ENCODE data around the gene AFG3L2. TPM values are rescaled to one million over a fixed set of nuclear protein-coding genes. Genes with fewer than 3 reads are reported as not detected.

The AFG3L2 gene
- total RNA-seq, 4 donors from 2014 or later = 18.5 to 53.1 (median 33.7) TPM

DNA sequence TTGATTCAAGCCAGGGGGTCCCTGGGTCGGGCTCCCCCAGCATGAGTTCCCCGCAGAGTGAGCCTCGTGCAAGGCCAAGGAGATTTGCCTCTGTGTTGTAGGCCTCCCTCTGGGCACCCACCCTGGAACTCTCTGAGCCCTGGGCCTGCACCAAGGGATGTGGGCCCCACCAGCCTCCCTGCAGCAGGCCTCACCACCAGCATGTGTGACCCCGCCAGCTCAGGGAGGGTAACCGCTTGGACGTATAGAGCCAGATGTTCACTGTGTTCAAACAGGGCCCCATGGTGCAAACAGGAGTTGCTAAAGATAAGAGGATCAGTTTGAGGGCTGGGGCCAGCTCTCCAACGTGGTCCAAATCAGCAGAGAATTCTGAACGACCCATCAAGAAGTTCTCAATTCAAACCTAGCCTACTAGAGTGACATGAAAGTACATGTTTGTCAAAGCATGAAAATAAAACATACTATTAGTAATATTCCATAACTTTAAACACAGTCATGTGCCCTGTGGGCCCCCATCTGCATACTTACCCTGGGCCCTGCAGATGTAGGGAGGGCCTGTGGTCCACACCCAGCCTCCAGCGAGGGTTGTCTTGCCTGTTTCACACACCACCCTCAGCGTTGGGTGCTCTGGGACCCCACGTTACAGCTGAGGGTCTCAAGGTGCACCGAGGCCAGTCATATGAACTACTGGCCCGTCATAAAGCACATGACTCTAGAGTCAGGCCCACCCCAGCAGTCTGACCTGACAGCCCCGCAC is 74.5 kb downstream of the AFG3L2 start:
- TF ChIP-seq POLR2A (IDR thresholded peaks at IDR 0.05) = no peak
- TF ChIP-seq, protein P1, sequence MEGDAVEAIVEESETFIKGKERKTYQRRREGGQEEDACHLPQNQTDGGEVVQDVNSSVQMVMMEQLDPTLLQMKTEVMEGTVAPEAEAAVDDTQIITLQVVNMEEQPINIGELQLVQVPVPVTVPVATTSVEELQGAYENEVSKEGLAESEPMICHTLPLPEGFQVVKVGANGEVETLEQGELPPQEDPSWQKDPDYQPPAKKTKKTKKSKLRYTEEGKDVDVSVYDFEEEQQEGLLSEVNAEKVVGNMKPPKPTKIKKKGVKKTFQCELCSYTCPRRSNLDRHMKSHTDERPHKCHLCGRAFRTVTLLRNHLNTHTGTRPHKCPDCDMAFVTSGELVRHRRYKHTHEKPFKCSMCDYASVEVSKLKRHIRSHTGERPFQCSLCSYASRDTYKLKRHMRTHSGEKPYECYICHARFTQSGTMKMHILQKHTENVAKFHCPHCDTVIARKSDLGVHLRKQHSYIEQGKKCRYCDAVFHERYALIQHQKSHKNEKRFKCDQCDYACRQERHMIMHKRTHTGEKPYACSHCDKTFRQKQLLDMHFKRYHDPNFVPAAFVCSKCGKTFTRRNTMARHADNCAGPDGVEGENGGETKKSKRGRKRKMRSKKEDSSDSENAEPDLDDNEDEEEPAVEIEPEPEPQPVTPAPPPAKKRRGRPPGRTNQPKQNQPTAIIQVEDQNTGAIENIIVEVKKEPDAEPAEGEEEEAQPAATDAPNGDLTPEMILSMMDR (IDR thresholded peaks at IDR 0.05) = no peak
- Histone ChIP-seq H3K27ac (no peak overlapping the region), H3K36me3 (no peaks in the 10 kb centered on the region), H3K27me3 (no peaks in the 10 kb centered on the region), H3K9me3 (no peaks in the 10 kb centered on the region), H3K4me1 (peaks cover 0 to 4% of the 10 kb centered on the region in 2 donors), H3K4me3 (no peak overlapping the region)
- DNase-seq = peak in 1 of 2 donors; percentile 8
- intact Hi-C loops (cut with DNase I; ENCODE audit: low total_unique reads) = no loop called here

DNA sequence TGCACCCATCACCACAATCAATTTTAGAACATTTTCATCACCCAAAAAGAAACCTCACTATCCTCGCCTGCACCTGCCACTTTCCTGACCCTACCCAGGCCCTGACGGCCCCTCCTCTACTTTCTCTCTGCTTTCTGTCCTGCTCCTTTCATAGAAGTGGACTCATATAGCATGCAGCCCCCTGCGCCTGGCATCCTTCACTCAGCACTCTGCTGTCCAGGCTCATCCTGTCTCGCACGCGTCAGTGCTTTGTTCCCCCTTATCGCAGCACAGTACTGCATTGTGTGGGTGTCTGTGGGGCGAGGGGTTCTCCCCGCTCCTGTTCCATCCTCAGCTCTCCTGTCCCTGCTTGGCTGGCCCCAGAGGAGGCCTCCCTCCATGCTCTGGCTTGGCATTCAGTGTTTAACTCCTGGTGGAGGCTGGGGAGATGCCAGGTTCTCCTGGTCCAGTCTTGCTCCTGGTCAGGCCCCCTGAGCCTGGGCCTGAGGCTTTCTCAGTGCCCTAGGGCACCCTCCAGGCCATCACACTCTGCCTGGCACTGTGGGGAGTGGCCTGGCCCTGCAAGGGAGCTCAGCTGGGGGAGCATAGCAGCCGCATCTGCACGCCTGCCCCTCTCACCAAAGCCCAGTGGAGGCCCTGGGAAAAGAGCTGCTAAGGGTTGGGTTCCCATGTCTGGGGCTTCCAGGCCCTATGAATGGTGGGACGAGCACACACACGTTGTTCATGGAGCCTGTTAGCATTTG is 75.6 kb downstream of the AFG3L2 start:
- Histone ChIP-seq H3K27me3 (no peaks in the 10 kb centered on the region), H3K27ac (no peak overlapping the region), H3K9me3 (no peaks in the 10 kb centered on the region), H3K4me3 (no peak overlapping the region), H3K4me1 (peaks cover 0 to under 1% of the 10 kb centered on the region in 2 donors), H3K36me3 (no peaks in the 10 kb centered on the region)
- intact Hi-C loops (cut with DNase I; ENCODE audit: low total_unique reads) = no loop called here
- TF ChIP-seq, protein P1 (IDR thresholded peaks at IDR 0.05) = no peak
- TF ChIP-seq POLR2A (IDR thresholded peaks at IDR 0.05) = no peak
- peak in 1 of 2 donors; percentile 8 for DNase-seq

DNA sequence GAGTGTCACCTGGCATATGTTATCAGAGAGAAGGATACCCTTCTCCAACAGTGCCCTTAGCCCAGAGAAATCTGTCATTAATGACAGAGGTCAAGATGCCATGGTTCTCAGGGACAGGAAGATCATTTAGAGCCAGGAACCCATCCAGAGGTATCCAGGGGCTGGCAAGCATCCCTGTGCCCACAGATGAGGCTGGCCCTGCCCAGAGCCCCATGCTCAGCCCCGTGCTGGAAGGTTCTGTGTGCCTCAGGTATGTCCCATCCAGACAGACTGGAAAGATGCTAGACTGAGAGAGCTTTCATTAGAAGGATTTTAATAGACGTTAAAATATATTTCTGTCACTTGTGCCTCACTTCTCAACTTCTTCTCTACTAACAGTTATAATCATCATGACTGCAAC is 77.2 kb downstream of the AFG3L2 start:
- H3K4me1 ChIP-seq = no peaks in the 10 kb centered on the region
- H3K27ac ChIP-seq = no peak overlapping the region
- H3K36me3 ChIP-seq = no peaks in the 10 kb centered on the region
- no peak for DNase-seq
- H3K9me3 ChIP-seq = no peaks in the 10 kb centered on the region
- no peak overlapping the region for H3K4me3 ChIP-seq
- no peaks in the 10 kb centered on the region for H3K27me3 ChIP-seq
- TF ChIP-seq, protein P1 (IDR thresholded peaks at IDR 0.05) = no peak
- TF ChIP-seq POLR2A (IDR thresholded peaks at IDR 0.05) = no peak
- intact Hi-C loops (cut with DNase I; ENCODE audit: low total_unique reads) = no loop called here

DNA sequence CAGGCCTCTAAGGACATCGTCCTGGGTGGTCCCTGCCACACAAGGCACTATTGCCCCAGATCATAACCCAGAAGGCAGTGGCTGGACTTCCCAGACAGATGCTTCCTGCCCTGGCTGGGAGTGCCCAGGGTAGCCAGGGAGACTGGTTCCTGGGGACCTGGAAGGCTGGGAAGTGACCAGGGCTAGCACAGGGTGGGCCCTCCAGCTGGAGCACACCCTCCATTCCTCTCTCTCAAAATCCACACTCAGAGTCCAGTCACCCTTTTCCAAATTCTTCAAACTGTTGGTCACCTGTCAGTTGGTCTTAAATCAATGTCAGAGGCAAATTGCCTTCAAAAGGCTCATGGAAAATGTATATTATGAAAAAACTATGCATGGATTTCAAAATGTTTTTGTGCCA is 80.6 kb downstream of the AFG3L2 start:
- H3K4me1 ChIP-seq = no peaks in the 10 kb centered on the region
- intact Hi-C loops (cut with DNase I; ENCODE audit: low total_unique reads) = no loop called here
- TF ChIP-seq, protein P1 (IDR thresholded peaks at IDR 0.05) = no peak
- no peak for TF ChIP-seq POLR2A (IDR thresholded peaks at IDR 0.05)
- peak in 1 of 2 donors; percentile 15 for DNase-seq
- H3K9me3 ChIP-seq = no peaks in the 10 kb centered on the region
- no peaks in the 10 kb centered on the region for H3K36me3 ChIP-seq
- no peaks in the 10 kb centered on the region for H3K27me3 ChIP-seq
- H3K27ac ChIP-seq = no peak overlapping the region
- H3K4me3 ChIP-seq = no peak overlapping the region

- DNase-seq = peak in 1 of 2 donors; percentile 4
- intact Hi-C loops (cut with DNase I; ENCODE audit: low total_unique reads) = no loop called here
- no peak for TF ChIP-seq POLR2A (IDR thresholded peaks at IDR 0.05)
- TF ChIP-seq, protein P1 (IDR thresholded peaks at IDR 0.05) = no peak
These were observed 81.0 kb downstream of the AFG3L2 start for GRCh38 chr18:12296087-12296403.

More at GRCh38 chr18:12296087-12296403, 81.0 kb downstream of the AFG3L2 start:
- Histone ChIP-seq H3K36me3 (no peaks in the 10 kb centered on the region), H3K4me1 (no peaks in the 10 kb centered on the region), H3K9me3 (no peaks in the 10 kb centered on the region), H3K4me3 (no peak overlapping the region), H3K27ac (no peak overlapping the region), H3K27me3 (no peaks in the 10 kb centered on the region)
